ENCODE measurements around the gene LSM6.

LSM6 gene

GRCh38 chr4:146186041-146186440 is 10.5 kb downstream of the LSM6 start:
- DNase-seq (ENCODE audit: low read depth in 2 of 2): no peak

DNA sequence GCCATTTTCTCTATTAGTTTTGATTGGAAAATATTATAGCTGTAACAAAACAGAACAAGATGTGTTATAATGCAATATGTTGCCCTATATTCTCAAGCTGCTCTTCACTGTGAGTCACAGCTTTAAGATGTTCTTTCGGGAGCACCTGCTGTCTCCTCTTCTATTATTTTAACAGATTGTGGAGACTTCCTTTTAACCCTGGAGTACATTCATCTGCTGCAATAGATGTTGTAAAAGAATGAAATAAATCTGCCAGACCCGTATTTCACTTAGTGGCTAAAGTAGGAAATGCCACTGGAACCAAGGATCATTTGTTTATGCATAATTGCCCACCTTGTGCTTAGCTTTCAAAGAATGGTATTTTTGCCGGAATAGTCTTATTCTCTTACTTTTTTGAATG is 11.1 kb downstream of the LSM6 start:
- no peak for DNase-seq (ENCODE audit: low read depth in 2 of 2)

- no peak for DNase-seq (ENCODE audit: low read depth in 2 of 2)
Observed at GRCh38 chr4:146190456-146190855, 14.9 kb downstream of the LSM6 start.

DNA sequence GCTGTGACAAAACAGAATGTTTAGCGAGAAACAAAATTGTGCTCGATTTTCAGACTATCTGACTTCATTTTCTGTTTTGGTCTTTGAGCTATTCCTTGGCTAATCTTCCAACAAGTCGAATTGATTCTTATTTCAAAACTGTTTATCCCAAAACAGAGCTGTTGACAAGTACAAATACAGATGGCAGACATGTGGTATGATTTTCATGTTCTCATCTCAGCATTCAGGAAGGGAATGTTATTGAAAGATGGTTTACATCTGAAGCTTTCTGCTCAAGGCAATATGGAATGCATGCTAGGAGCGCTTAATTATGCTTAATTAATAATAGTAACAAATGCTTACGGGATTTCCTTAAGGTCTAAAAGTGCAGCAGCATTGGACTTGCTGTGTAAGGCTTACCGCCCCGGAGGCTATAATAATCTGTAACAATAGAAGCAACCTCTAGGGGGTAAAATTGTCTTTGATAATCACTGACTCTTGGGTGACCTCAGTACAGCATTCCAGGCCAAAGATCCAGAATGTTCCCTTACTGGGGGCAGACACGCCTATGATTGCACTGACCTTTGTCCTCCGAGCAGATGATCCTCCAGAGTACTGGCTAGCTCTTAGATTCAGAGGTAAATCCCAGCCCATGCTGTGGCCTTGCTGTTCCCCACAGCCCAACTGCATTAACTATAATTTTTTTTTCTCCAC is 16.4 kb downstream of the LSM6 start:
- no peak for DNase-seq (ENCODE audit: low read depth in 2 of 2)

DNA sequence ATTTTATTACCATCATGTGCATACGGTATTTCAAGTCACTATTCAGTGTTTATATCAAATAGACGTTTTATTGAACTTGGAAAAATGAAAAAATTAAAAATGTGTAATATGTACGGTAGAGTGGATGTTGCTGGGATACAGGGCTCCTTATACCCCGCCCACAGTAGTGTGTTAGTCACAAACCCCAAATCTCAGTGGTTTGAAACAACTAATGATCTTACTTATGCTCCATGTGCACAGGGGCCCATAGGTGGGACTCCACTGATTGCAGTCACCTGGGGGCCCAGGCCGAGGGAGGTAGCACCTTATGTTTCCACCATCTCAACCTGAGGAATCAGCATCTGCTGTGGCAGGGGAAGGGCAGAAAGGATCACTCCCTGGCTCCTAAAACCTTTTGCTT is 18.1 kb downstream of the LSM6 start:
- no peak for DNase-seq (ENCODE audit: low read depth in 2 of 2)

- DNase-seq (ENCODE audit: low read depth in 2 of 2): no peak
Observed at GRCh38 chr4:146194212-146194611, 18.7 kb downstream of the LSM6 start.

GRCh38 chr4:146202665-146203064 is 27.1 kb downstream of the LSM6 start:
- DNase-seq (ENCODE audit: low read depth in 2 of 2): no peak

DNA sequence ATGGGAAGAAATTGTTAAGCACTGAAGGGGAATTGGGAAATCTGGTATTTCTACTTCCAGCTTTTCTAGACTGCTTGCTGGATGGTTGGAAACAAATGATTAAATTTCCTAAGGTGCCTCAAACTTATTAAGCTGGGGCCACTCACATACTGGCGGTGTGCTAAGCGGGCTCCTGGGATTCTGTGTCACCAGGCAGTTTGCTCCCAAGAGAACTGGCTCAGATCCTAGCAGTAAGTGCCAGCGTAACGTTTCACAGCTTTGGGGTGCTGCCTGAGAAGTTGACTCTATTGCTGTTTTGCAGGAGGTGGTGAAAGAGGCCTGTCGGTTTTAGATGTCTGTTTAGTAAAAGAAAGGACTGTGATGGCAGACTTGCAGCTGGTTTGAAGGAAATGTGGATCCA is 31.9 kb downstream of the LSM6 start:
- no peak for DNase-seq (ENCODE audit: low read depth in 2 of 2)

DNA sequence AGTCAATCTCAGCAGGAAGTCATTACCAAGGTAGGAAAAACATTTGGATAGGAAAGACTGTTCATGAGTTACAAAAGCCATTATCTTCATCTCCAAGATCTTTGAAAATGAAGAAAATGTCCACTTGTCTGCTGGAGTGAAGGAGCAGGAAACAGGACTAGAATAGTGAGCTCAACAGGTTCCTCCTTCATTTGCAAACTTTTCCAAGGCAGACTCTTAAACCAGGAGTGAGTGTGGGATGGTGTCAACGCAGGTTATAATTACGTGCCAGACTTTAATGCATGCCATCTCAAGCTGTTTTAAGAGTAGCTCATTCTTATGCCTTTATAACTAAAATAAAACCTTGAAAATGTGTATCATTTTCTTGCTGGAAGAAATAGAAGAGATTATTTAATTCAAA is 35.4 kb downstream of the LSM6 start:
- DNase-seq (ENCODE audit: low read depth in 2 of 2): no peak

GRCh38 chr4:146211440-146211839 is 35.9 kb downstream of the LSM6 start:
- DNase-seq (ENCODE audit: low read depth in 2 of 2): no peak

DNA sequence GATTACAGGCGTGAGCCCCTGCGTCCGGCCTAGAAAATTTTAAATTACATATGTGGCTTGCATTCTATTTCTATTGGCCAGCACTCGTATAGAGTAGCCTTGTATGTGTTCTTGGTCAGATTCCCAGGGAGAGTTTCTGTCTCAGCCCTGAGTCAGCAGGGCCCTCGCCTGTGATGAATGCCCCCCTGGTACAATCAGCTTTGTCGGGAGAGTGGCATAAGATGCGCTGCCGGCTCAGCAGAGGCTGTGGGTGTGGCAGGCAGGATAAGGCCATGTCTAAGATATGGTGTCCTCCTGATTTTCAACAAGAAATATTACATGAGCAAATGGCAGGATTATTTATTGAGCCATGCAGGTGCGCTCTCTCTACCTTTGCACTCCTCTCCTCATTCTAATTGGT is 37.3 kb downstream of the LSM6 start:
- no peak for DNase-seq (ENCODE audit: low read depth in 2 of 2)

DNA sequence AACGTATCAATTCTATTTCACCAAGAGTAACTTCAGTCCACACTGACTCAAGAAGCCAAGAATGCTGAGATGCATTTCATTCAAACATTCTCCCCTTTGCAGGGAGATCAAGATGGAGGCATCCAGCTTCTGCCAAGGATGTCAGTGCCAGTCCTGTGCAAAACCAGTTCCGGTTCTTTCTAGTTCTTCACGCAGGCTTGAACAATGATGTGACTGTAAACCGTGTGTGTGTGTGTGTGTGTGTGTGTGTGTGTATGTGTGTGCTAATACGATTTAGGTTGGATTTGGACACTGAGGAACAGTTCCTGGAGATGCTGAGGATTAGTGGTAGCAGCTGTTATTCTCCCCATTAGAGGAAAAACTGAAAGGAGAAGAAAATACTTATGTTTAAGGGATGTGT is 38.7 kb downstream of the LSM6 start, which contains the start of gene REELD1:
Gene REELD1 (plus strand): TSS at position 301 of the 400 bp plus-strand sequence. CDS start 2,415 bp downstream, outside the sequence.
- DNase-seq (ENCODE audit: low read depth in 2 of 2): no peak

GRCh38 chr4:146222313-146222712 is 46.8 kb downstream of the LSM6 start:
- DNase-seq (ENCODE audit: low read depth in 2 of 2): no peak

DNA sequence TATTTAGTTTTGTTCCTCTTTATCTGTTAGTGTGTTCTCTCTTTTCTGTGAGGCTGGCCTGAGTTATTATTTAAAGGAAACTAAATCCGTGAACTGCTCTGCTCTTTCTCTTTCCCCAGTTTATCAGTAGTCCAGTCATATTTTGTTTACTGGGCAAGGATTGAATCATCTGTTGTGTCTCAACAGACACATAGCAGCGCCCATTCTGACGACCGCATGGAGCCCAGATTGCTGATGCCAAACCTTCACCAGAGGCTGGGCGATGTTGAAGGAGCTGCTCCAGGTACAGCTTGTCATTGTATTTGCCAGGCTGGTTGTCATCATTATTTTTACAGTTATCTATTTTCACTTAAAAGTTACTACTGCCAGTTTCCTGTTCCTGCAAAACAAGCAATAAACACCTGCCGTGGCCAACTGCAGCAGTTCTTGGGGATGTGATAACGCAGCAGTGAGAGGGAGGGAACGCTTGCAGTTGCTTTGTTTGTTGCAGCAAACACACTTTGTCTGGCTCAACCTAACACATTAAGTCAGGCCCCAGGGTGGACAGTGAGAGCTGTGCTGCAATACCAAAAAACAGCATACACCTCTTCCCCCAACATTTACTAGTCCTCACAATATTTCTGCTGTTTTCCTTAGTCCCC is 48.9 kb downstream of the LSM6 start:
- no peak for DNase-seq (ENCODE audit: low read depth in 2 of 2)

DNA sequence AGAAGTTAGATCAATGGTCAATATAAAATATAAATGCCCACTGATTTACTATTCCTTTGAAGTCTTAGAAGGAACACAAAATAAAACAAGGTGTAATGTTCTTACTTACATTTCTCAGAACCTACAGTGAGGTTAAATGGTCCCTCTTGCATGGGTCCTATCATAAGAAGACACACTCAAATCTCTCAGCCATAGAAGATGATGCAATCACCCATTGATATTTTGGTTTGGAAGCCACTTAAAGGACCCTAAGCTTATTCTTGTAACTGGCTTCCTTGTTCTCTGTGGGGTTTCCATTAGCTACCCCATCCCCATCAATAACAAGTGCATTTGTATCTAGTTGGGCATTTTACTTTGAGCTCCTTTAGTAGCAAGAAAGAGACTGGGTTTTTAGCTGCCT is 53.9 kb downstream of the LSM6 start:
- no peak for DNase-seq (ENCODE audit: low read depth in 2 of 2)

GRCh38 chr4:146232131-146232722 is 56.7 kb downstream of the LSM6 start:
- DNase-seq (ENCODE audit: low read depth in 2 of 2): no peak

DNA sequence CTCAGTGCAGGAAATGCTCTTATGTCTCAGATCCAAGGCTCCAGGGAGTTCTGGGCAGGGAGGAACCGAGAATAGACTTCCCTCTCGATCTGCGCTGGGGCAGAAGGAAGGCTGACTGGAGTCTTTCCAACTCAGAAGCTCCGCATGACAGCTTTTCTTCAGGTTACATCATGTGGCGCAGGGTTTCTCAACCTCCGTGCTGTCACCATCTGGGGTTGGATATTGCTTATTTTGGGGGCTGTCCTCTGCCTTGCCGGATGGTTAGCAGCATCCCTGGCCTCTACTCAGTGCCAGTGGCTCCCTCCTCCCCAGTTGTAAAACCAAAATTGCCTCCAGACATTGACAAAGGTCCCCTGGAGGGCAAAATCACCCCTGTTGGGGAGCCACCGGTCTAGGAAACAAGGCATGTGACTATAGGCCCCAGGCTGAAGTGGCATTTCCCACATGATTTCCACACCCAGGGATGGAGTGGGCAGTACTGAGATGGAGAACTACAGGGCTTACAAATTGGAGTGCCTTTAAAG is 60.2 kb downstream of the LSM6 start:
- no peak for DNase-seq (ENCODE audit: low read depth in 2 of 2)

DNA sequence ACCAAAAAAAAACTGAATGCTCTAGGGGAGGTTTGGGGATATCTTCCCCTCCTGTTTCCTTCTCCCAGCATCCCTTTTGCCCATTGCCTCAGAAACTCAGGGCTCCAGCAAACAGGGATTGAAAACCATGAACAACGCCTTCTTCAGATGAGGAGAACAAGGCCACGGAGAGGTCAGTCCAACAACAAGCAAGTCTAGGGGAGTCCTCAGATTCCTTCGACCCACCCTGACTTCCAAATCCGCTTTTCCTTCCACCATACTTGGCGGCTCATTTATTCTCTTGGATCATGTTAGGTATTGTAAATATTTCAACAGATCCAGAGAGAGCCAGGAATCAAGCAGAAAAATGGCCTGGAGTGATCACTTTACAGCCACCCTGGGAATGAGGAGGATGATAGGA is 60.7 kb downstream of the LSM6 start:
- DNase-seq (ENCODE audit: low read depth in 2 of 2): no peak

DNA sequence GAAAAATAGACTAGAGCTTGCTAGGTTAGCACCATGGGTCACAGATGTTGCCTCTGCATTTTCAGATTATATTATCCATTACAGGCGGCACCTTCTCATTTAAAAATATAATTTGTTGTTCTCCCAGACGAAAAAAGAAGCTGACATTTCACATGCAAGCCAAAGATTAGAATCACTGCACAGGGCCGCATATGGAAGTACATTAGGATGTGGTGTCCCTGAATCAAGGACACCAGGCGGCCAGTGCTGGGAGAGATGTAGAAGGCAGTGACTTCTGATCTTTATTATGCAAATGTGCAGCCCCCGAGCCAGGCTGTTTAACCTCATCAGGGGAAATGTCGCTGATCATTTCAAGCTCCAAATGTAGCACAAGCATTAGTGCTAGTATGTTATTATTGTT is 61.6 kb downstream of the LSM6 start:
- no peak for DNase-seq (ENCODE audit: low read depth in 2 of 2)

DNA sequence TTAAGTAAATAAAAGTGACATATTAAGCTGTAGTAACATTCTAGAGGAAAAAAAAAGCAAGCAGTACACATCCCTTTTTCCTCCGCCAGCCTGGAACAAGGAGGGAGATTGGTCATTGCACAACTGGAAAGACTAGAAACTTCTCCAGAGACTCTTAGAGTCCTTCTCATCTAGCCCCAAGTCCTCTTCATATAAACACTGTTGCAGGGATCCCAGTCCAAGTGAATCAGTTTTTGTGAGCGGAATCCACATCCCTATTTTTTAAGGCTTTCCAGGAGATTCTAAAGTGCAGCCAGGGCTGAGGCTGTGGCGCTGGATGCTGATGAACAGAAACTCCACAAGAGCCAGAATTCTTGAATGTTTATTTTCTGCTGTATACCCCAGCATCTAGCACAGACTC is 62.6 kb downstream of the LSM6 start:
- no peak for DNase-seq (ENCODE audit: low read depth in 2 of 2)
